Urothelium cell line (cell line): Measurements from ENCODE around the gene ARAP2.

Source experiments
- DNase-seq: peaks from one replicate; pipeline ENCODE4 v3.0.0; 2011; ENCODE audit warnings: low spot score, mixed read lengths
- FAIRE-seq: peaks from 2 replicates; lab custom pipeline; 2011; peaks lifted over from hg19 to GRCh38; lab: Jason Lieb, UNC

ARAP2 gene

GRCh38 chr4:36051634-36052033, 192.7 kb downstream of the ARAP2 start:
- FAIRE-seq (no peak), DNase-seq (no peak)

- FAIRE-seq (no peak), DNase-seq (no peak)
These were observed 198.3 kb downstream of the ARAP2 start for GRCh38 chr4:36046026-36046425.

DNA sequence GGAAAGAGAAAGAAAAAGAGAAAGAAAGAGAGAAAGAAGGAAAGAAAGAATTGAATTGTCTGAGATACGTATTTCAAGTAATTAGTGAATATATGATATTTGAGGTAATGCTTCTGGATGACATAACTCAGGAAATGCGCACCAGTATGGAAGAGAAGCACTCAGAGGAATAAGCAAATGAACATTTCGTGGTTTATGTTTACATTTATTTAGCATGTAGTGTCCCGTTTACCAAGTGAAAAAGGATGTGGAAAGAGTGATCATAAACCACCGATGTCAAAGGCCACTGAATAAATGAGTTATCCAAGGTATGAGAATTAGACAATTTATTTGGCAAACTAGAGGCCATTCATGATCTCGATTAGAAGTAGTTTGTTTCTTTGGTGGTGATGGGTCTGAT, 200.4 kb downstream of the ARAP2 start:
- FAIRE-seq, result no peak

DNA sequence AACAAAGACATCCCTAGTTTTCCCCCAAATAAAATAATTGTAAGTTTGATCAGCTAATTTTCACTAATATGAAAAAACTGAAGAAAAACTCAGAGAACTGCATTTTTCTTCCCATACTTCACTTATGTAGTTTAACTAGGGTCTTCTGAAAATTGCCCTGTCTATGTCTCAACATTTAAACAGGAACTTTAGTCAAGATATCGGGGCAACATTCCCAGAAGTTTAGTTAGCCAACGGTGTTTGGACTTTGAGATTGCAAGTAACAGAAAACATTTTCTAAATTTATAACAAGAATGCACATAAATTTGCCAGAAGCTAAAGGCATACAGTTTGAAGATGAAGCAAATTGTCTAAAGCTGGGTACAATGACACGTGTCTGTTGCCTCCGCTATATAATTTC, 201.1 kb downstream of the ARAP2 start:
- no peak for DNase-seq
- no peak for FAIRE-seq

More for the DNA sequence above, 200.4 kb downstream of the ARAP2 start:
- no peak for DNase-seq

DNA sequence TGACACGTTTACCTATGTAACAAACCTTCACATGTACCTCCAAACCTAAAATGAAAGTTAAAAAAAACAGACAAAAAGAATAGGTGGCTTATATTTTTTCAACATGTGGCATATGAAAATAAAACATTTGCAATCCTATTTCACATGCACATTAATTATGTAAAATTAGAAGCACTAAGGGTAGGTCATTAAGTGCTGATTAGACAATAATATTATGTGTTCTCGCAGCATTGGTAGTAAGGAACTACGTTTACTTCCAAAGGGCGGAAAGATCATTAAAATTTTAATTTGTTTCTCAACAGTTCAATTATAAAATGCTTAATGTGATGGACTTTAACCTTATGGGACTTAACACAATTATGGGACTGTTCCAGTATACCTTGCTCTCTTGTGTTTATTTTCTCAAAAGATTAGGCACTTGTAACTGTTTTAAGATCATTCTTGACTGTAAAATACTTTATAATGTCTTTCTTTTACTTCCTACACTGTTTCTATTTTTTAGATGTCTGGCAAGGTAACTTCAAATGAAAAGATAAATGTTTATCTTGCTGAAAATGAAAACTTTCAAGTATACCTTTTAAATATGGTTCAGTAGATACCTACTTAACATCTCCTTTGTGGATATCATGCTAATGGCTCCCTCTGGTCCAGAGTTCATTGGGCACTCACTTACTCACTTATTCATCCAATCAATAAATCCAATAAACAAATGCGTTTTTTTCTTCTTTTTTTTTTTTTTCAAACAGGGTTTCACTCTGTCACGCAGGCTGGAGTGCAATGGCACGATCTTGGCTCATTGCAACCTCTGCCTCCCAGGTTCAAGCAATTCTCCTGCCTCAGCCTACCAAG, 202.0 kb downstream of the ARAP2 start:
- no peak for DNase-seq
- FAIRE-seq, result no peak

DNA sequence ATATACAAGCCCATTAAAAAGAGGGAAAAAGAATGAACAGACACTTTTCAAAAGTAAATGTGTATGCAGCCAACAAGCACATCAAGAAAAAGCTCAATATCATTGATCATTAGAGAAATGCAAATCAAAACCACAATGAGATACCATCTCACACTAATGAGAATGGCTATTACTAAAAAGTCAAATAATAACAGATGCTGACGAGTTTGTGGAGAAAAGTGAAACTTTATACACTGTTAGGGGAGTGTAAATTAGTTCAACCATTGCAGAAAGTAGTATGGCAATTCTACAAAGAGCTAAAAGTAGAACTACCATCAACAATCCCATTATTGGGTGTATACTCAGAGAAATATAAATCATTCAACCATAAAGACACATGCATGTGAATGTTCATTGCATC, 203.0 kb downstream of the ARAP2 start:
- DNase-seq (no peak), FAIRE-seq (no peak)

GRCh38 chr4:36039026-36039425, 205.3 kb downstream of the ARAP2 start:
- FAIRE-seq (no peak), DNase-seq (no peak)

- FAIRE-seq, result no peak
These were observed 205.8 kb downstream of the ARAP2 start for GRCh38 chr4:36038491-36038890.

DNA sequence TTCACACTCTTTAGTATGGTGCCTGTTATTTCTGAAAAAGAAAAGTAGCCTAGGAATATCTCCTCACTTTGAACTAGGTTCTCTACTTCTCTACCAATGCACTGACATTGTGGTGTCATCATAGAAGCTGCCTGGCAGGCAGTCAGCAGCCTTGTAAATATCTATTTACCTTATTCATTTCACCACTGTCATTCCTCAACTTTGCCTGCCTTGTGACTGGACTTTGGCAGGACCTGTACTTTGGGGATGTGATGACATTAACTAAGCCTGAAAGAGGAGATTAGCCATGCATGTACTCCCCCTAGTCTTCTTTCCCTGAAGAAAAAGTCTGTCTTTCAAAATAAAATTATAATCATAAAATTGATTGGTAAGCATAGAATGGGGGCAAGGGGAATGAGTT, 207.2 kb downstream of the ARAP2 start:
- DNase-seq, result no peak
- FAIRE-seq, result no peak

More at GRCh38 chr4:36038491-36038890, 205.8 kb downstream of the ARAP2 start:
- DNase-seq, result no peak

GRCh38 chr4:36029951-36030350, 214.4 kb downstream of the ARAP2 start:
- FAIRE-seq, result no peak
- DNase-seq, result no peak

GRCh38 chr4:36027203-36027602, 217.1 kb downstream of the ARAP2 start:
- no peak for DNase-seq

GRCh38 chr4:36026348-36026880, 217.9 kb downstream of the ARAP2 start:
- peak; percentile 30 for FAIRE-seq

More at GRCh38 chr4:36027203-36027602, 217.1 kb downstream of the ARAP2 start:
- no peak for FAIRE-seq

DNA sequence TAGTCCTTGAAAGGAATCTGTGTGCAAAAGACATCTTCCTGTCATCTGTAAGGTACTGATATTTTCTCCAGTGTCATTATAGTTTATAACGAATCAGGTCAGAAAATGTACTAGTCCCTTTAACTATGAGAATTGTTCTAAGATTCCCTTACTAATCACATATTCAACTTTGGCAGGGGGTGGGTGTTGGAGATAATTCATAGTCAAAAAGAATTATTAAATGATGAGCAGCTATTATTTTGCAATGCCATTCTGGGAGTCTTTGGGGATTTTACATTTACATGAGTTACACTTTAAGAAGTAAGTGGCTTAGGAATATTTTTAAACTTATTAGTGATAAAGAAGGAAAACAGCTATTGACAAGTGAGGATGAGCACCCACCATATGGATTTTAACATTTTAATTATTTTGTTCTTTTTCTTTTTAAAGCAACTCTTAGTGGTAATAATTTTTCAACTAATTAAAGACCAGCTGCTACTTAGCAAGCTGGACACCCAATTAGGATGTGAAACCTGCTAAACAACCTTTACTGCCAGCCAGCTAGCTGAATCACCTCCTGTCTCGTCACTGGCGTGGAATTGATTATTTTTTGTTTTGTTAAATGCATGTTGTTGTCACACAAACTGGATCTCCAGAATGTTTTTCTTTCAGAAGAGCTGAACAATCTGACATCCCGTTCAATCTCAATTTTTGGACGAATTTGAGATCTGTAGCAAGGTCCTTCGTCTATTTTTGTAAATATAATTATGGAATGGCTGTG, 219.2 kb downstream of the ARAP2 start:
- FAIRE-seq (no peak), DNase-seq (no peak)

More at GRCh38 chr4:36026348-36026880, 217.9 kb downstream of the ARAP2 start:
- DNase-seq, result no peak

- FAIRE-seq (no peak), DNase-seq (no peak)
These were observed 224.0 kb downstream of the ARAP2 start for GRCh38 chr4:36020351-36020750.
